Coronary artery (tissue), 2 donors: Measurements from ENCODE around the gene GALNT14.

Source experiments
- DNase-seq: peaks from one replicate; pipeline ENCODE4 v3.0.0-alpha.2; 2017; ENCODE audit warnings: low spot score
- H3K27ac ChIP-seq, 2 donors: fragments of 200-600 bp; sonication (generic); one replicate each; pipeline ENCODE4 v1.5.1; 2016 to 2019
- H3K4me3 ChIP-seq: fragments of 200-600 bp; sonication (generic); 2 replicates; pipeline ENCODE4 v1.5.1; 2016; ENCODE audit warnings: mild to moderate bottlenecking, moderate library complexity
- TF ChIP-seq, protein P1 (sequence below): fragments of 200-600 bp; sonication (generic); IDR thresholded peaks from one replicate; pipeline ENCODE4 v1.5.1; 2019; ENCODE audit warnings: antibody characterized with exemption

Gene GALNT14

GRCh38 chr2:30942419-30942818, 195.8 kb downstream of the GALNT14 start:
- TF ChIP-seq, protein P1, sequence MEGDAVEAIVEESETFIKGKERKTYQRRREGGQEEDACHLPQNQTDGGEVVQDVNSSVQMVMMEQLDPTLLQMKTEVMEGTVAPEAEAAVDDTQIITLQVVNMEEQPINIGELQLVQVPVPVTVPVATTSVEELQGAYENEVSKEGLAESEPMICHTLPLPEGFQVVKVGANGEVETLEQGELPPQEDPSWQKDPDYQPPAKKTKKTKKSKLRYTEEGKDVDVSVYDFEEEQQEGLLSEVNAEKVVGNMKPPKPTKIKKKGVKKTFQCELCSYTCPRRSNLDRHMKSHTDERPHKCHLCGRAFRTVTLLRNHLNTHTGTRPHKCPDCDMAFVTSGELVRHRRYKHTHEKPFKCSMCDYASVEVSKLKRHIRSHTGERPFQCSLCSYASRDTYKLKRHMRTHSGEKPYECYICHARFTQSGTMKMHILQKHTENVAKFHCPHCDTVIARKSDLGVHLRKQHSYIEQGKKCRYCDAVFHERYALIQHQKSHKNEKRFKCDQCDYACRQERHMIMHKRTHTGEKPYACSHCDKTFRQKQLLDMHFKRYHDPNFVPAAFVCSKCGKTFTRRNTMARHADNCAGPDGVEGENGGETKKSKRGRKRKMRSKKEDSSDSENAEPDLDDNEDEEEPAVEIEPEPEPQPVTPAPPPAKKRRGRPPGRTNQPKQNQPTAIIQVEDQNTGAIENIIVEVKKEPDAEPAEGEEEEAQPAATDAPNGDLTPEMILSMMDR, result no peak
- Histone ChIP-seq H3K4me3 (no peak overlapping the region), H3K27ac (no peak overlapping the region)
- DNase-seq, result no peak

- no peak overlapping the region for H3K27ac ChIP-seq
- no peak for DNase-seq
- TF ChIP-seq, protein P1, result no peak
- H3K4me3 ChIP-seq, result no peak overlapping the region
These were observed 197.4 kb downstream of the GALNT14 start for GRCh38 chr2:30940839-30941238.

- TF ChIP-seq, protein P1, result no peak
- DNase-seq, result no peak
- Histone ChIP-seq H3K27ac (no peak overlapping the region), H3K4me3 (no peak overlapping the region)
These were observed 198.9 kb downstream of the GALNT14 start for GRCh38 chr2:30939364-30939763.

DNA sequence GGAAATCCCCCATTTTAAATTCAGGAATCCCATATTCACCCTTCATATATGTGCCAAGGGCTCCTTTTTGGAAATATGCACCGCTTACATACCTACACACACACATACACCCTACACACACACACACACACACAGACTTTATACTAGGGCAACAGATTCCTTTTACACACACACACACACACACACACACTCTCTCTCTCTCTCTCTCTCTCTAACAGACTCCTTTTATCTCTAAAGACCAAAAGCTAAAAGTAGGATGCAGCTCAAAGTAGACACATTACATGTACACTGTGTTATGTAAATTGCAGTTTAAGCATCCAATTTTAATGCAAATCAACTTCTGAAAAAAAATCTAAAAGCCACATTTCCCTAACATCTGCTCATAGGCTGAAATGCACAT, 200.0 kb downstream of the GALNT14 start:
- Histone ChIP-seq H3K4me3 (no peak overlapping the region), H3K27ac (no peak overlapping the region)
- no peak for DNase-seq
- TF ChIP-seq, protein P1, result no peak

DNA sequence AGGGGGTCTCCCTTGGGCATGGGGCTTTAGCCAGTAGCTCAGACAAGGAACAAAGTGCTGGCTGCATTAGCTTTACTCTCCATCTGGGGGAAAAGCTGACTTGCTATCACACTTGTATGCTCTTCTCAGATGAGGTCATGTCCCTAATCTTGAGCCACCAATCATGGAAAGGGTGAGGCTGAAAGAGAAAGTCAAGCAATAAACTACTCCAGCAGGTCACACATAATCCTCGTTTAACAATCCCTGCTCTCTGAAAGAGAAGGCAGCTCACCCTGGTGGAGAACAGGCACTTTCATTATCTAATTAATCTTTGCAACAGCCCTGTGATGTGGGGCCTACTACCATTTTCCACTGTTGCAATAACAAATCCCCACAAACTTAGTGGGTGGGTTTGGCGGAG, 201.3 kb downstream of the GALNT14 start:
- Histone ChIP-seq H3K4me3 (no peak overlapping the region), H3K27ac (no peak overlapping the region)
- no peak for DNase-seq
- TF ChIP-seq, protein P1, result no peak

GRCh38 chr2:30935795-30936194, 202.4 kb downstream of the GALNT14 start:
- TF ChIP-seq, protein P1, result no peak
- Histone ChIP-seq H3K4me3 (no peak overlapping the region), H3K27ac (no peak overlapping the region)
- no peak for DNase-seq

DNA sequence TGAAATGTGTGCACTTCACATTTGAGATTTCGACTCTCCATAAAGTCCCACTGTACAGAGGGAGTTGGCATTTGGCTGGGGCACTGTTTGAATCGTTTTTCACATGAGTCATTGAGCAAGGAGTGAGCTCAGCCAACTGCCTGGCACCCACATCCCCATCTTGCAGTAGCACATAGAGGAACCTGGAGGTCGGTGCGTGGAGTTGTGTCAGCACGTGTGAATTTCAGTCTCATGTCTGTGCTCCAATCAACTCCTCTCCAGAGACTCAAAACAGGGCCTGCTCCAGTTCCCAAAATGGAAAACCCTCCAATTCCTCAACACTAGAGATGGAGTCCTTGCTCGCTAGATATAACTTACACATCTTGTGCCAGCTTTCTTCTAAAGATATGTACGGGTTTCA, 204.2 kb downstream of the GALNT14 start:
- TF ChIP-seq, protein P1, result no peak
- no peak for DNase-seq

More for the DNA sequence above, 204.2 kb downstream of the GALNT14 start:
- H3K4me3 ChIP-seq, result no peak overlapping the region
- no peak overlapping the region for H3K27ac ChIP-seq
